Mesendoderm (in vitro differentiated cells): ENCODE measurements around the gene AKR7A3.
"Not testable (repeated sequence)": the region's sequence is repeated elsewhere in the genome, so short reads cannot be mapped to it uniquely, and the experiment has no call there.

Source experiments
- DNase-seq: peaks from one replicate; pipeline ENCODE4 v3.0.0; 2013
- H2AK5ac ChIP-seq: 2 replicates; pipeline ENCODE4 v1.6.1; 2013; ENCODE audit warnings: low read length, inconsistent platforms
- H2BK120ac ChIP-seq: 2 replicates; pipeline ENCODE4 v1.6.1; 2013; ENCODE audit warnings: low read depth, mild to moderate bottlenecking, low read length, moderate library complexity, mixed read lengths
- H2BK15ac ChIP-seq: replicated peaks from 2 replicates; pipeline ENCODE4 v1.6.1; 2013; ENCODE audit warnings: low read depth, mild to moderate bottlenecking, moderate library complexity
- H2BK5ac ChIP-seq: 2 replicates; pipeline ENCODE4 v1.6.1; 2013; ENCODE audit warnings: low read length, inconsistent platforms
- H3K18ac ChIP-seq: 2 replicates; pipeline ENCODE4 v1.6.1; 2013; ENCODE audit warnings: mild to moderate bottlenecking, low read length, mixed read lengths
- H3K23ac ChIP-seq: one replicate; pipeline ENCODE4 v1.6.1; 2013; ENCODE audit warnings: low read length
- H3K27ac ChIP-seq: 2 replicates; pipeline ENCODE4 v1.5.1; 2013; ENCODE audit warnings: low read depth, mild to moderate bottlenecking, inconsistent platforms, low read length, moderate library complexity
- H3K27me3 ChIP-seq: 2 replicates; pipeline ENCODE4 v1.6.1; 2013; ENCODE audit warnings: low read length, control low read depth, mild to moderate bottlenecking, inconsistent platforms; ENCODE audit not compliant: insufficient read depth, poor library complexity
- H3K36me3 ChIP-seq: 2 replicates; pipeline ENCODE4 v1.6.1; 2013; ENCODE audit warnings: low read length, inconsistent platforms; ENCODE audit not compliant: control insufficient read depth, insufficient read depth
- H3K4ac ChIP-seq: one replicate; pipeline ENCODE4 v1.6.1; 2013; ENCODE audit warnings: low read depth, mild to moderate bottlenecking, low read length, moderate library complexity
- H3K4me1 ChIP-seq: 2 replicates; pipeline ENCODE4 v1.6.1; 2013; ENCODE audit warnings: low read depth, low read length, inconsistent platforms; ENCODE audit not compliant: control insufficient read depth
- H3K4me2 ChIP-seq: 2 replicates; pipeline ENCODE4 v1.6.1; 2013; ENCODE audit warnings: low read length
- H3K4me3 ChIP-seq: 2 replicates; pipeline ENCODE4 v1.5.1; 2013; ENCODE audit warnings: mild to moderate bottlenecking, low read length
- H3K56ac ChIP-seq: one replicate; pipeline ENCODE4 v1.6.1; 2013; ENCODE audit warnings: low read length
- H3K79me1 ChIP-seq: 2 replicates; pipeline ENCODE4 v1.6.1; 2013; ENCODE audit warnings: low read length, inconsistent platforms
- H3K79me2 ChIP-seq: 2 replicates; pipeline ENCODE4 v1.6.1; 2013; ENCODE audit warnings: mild to moderate bottlenecking, low read length; ENCODE audit not compliant: control insufficient read depth, insufficient read depth
- H3K9ac ChIP-seq: 2 replicates; pipeline ENCODE4 v1.6.1; 2013; ENCODE audit warnings: low read length, inconsistent platforms
- H4K5ac ChIP-seq: one replicate; pipeline ENCODE4 v1.6.1; 2013; ENCODE audit warnings: low read length
- H4K8ac ChIP-seq: one replicate; pipeline ENCODE4 v1.6.1; 2013; ENCODE audit warnings: low read depth, mild to moderate bottlenecking, control low read depth, low read length, moderate library complexity
- WGBS: extraction: QIAGEN DNeasy Blood & Tissue Kit; methylation state at CpG from one replicate; pipeline ENCODE4 v1.1.7; 2013; ENCODE audit warnings: low lambda C conversion rate, missing lambda C conversion rate; ENCODE audit not compliant: insufficient coverage; ENCODE audit errors: extremely low coverage; 5-methylcytosine and 5-hydroxymethylcytosine counted together

The AKR7A3 gene

DNA sequence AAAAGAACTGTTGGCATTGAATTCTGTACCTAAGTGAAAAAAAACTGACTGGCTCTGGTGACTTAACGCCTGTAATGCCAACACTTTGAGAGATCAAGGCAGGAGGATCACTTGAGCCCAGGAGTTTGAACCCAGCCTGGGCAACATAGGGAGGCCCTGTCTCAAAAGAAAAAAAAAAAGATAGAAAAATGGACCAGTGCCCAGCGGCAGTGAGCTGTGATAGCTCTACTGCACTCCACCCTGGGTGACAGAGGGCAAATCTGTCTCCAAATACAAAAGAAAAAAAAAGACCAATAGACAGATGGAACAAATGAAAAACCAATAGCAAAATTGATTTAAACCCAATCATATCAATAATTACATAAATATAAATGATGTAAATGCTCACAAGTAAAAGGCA lies 674 bp upstream of the AKR7A3 start:
- H2AK5ac ChIP-seq, result no peak overlapping the region
- no peaks in the 10 kb centered on the region for H3K36me3 ChIP-seq
- H3K4me2 ChIP-seq, result peak overlapping the region; percentile 59
- H4K8ac ChIP-seq, result no peak overlapping the region
- H3K79me1 ChIP-seq, result no peaks in the 10 kb centered on the region
- no peak overlapping the region for H2BK15ac ChIP-seq
- no peaks in the 10 kb centered on the region for H3K79me2 ChIP-seq
- no peak overlapping the region for H3K4ac ChIP-seq
- peaks cover 5% of the 10 kb centered on the region for H3K27me3 ChIP-seq
- peak overlapping the region; percentile 0 for H3K9ac ChIP-seq
- no peak overlapping the region for H2BK120ac ChIP-seq
- no peaks in the 10 kb centered on the region for H3K4me1 ChIP-seq
- no CpG with 5 or more reads among the region's 2 CpGs for WGBS
- no peak overlapping the region for H3K23ac ChIP-seq
- no peak overlapping the region for H3K27ac ChIP-seq
- no peak overlapping the region for H3K18ac ChIP-seq
- no peak overlapping the region for H3K4me3 ChIP-seq
- no peak overlapping the region for H4K5ac ChIP-seq
- H2BK5ac ChIP-seq, result no peak overlapping the region
- no peak for DNase-seq
- no peak overlapping the region for H3K56ac ChIP-seq

DNA sequence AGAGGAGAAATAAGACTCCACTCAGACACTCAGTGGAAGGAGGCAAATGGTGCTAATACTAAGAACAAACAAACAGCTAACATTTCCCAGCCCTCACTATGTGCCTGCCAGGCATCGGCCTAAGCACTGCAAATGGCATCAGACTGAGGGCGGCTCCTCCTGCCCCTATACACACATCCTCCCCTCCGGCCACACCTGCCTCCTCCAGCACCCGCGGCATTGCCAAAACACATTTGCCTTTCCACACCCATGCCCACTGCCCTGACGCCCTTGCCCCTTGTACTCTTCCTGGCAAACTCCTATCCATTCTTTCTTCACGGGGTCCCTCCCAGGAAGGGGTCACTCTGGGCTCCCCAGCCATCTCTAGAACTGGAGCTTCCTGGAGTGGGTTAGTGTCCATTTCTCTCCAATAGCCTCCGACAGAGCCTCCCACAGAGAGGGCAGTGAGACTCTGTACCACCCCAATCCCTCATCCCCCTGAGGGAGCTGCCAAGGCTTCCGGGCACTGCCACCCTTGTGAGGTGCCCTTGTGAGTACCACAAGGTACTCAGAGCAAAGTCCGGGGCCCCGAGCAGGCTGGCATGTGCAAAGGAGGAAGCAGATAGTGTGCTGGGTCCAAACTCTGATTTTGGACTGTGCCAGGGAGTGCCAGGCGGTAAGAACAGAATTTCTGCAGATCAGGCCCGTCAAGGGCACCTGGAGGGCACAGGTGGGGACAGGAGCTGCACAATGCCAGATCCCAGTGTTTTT lies 959 bp downstream of the AKR7A3 start:
- H3K56ac ChIP-seq, result no peak overlapping the region
- H2BK5ac ChIP-seq, result no peak overlapping the region
- H3K4me3 ChIP-seq, result no peak overlapping the region
- no peak overlapping the region for H4K5ac ChIP-seq
- no peak overlapping the region for H4K8ac ChIP-seq
- H2BK120ac ChIP-seq, result no peak overlapping the region
- H3K27me3 ChIP-seq, result peaks cover 5% of the 10 kb centered on the region
- H3K79me1 ChIP-seq, result no peaks in the 10 kb centered on the region
- H2BK15ac ChIP-seq, result no peak overlapping the region
- H3K18ac ChIP-seq, result no peak overlapping the region
- DNase-seq, result no peak
- H2AK5ac ChIP-seq, result no peak overlapping the region
- no peaks in the 10 kb centered on the region for H3K36me3 ChIP-seq
- no peak overlapping the region for H3K4ac ChIP-seq
- no peaks in the 10 kb centered on the region for H3K79me2 ChIP-seq
- no peaks in the 10 kb centered on the region for H3K4me1 ChIP-seq
- no peak overlapping the region for H3K23ac ChIP-seq
- H3K4me2 ChIP-seq, result no peak overlapping the region
- H3K27ac ChIP-seq, result no peak overlapping the region
- no CpG with 5 or more reads among the region's 13 CpGs for WGBS
- H3K9ac ChIP-seq, result no peak overlapping the region

DNA sequence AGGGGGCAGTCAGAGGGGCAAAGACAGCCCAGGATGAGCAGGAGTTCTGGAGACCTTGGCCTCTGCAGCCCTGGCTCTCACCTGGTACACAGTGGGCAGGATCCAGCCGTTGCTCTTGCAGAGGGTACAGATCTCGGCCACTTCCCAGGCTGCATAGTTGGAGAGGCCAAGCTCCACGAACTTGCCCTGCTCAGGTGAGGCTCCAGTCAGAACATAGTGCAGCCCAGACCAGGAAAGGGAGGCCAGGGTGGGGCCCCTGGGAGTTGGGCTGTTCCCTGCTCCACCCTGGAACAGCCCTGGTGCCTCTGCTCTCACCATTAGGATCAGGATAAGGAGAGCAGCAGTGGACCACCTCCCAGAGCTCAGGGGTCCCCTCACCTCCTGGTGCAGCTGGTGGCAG lies 2.8 kb downstream of the AKR7A3 start:
- H3K79me2 ChIP-seq, H3K23ac ChIP-seq, H3K79me1 ChIP-seq, H3K18ac ChIP-seq, H2BK15ac ChIP-seq, H3K4me2 ChIP-seq, H3K36me3 ChIP-seq, H2BK120ac ChIP-seq, DNase-seq, H2BK5ac ChIP-seq, H3K27me3 ChIP-seq, H3K9ac ChIP-seq, H3K56ac ChIP-seq, H4K5ac ChIP-seq, H3K4ac ChIP-seq, H3K27ac ChIP-seq, H2AK5ac ChIP-seq, H4K8ac ChIP-seq, H3K4me1 ChIP-seq, H3K4me3 ChIP-seq: not testable (repeated sequence)
- no CpG with 5 or more reads among the region's 3 CpGs for WGBS

DNA sequence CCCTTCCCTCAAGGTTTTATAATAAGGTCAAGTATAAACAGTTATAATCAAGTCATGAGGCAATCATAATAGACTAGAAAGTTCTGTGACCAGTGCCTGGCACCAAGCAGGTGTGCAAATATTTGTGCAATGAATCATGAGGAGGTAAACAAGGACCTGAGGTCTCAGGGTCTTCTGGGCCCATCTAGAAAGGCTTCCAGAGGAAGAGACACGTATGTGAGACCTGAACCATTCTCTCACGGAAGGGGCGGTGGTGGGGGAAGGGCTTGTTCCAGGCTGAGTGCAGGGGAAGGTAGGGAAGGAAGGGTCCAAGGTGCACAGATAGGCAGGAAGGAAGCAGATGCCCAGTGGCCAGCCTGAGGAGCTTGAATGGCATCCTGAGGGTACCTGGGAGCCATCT lies 3.2 kb downstream of the AKR7A3 start:
- no CpG with 5 or more reads among the region's 3 CpGs for WGBS
- H3K27me3 ChIP-seq, H3K4me3 ChIP-seq, H4K8ac ChIP-seq, H3K9ac ChIP-seq, H3K18ac ChIP-seq, H3K4ac ChIP-seq, H4K5ac ChIP-seq, H3K56ac ChIP-seq, H3K4me2 ChIP-seq, H3K36me3 ChIP-seq, H2BK5ac ChIP-seq, H2BK120ac ChIP-seq, DNase-seq, H2AK5ac ChIP-seq, H3K27ac ChIP-seq, H3K23ac ChIP-seq, H2BK15ac ChIP-seq, H3K79me2 ChIP-seq, H3K4me1 ChIP-seq, H3K79me1 ChIP-seq: not testable (repeated sequence)

DNA sequence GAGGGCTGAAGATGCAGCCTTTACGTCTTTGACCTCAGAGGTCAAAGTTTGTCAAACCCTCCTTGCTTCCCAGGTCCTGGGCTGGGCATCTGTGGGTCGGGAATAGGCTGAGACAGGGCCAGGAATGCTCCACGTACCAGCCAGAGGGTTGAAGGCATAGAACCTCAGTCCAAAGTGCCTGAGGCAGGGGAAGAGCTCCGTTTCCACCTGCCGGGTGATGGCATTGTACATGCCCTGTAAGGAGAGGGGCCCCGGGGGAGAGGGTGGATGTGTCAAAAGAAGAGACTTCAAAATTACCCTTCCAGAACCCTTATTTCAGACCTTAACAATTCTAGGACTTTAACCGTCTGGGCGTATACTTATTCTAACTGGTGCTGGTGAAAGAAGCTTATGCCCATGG lies 3.7 kb downstream of the AKR7A3 start:
- no peak overlapping the region for H4K5ac ChIP-seq
- DNase-seq, result no peak
- H2BK120ac ChIP-seq, result no peak overlapping the region
- no peak overlapping the region for H3K56ac ChIP-seq
- no peak overlapping the region for H4K8ac ChIP-seq
- H3K4me3 ChIP-seq, result no peak overlapping the region
- no peak overlapping the region for H2BK5ac ChIP-seq
- H2AK5ac ChIP-seq, result no peak overlapping the region
- H3K79me2 ChIP-seq, result no peaks in the 10 kb centered on the region
- no peak overlapping the region for H3K23ac ChIP-seq
- H3K79me1 ChIP-seq, result no peaks in the 10 kb centered on the region
- WGBS, result no CpG with 5 or more reads among the region's 8 CpGs
- no peaks in the 10 kb centered on the region for H3K4me1 ChIP-seq
- H3K18ac ChIP-seq, result no peak overlapping the region
- H3K9ac ChIP-seq, result no peak overlapping the region
- no peak overlapping the region for H3K4me2 ChIP-seq
- peaks cover 5% of the 10 kb centered on the region for H3K27me3 ChIP-seq
- H3K4ac ChIP-seq, result no peak overlapping the region
- no peak overlapping the region for H2BK15ac ChIP-seq
- no peak overlapping the region for H3K27ac ChIP-seq
- no peaks in the 10 kb centered on the region for H3K36me3 ChIP-seq

DNA sequence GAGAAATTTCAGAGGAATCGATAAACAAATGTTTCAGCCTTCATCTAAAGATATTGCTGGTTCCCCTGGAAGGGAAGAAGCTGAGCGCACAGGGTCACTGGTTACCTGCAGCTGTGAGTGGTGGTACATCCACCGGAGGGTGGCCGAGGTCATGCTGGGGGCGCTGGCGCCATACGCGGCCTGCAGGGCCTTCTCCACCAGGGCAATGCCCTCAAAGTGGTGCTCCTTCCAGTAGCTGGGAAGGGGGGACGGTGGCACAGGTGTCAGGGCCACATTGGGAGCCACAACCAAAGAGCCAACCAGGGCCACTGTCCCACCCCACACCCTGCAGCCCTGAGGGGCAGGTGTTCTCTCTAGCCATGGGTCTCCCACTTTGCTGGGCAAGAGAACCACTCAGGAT lies 4.7 kb downstream of the AKR7A3 start:
- Histone ChIP-seq H3K4me3 (no peak overlapping the region), H4K5ac (no peak overlapping the region), H3K23ac (no peak overlapping the region), H3K27ac (no peak overlapping the region), H4K8ac (no peak overlapping the region), H3K56ac (no peak overlapping the region), H3K18ac (no peak overlapping the region), H2BK15ac (no peak overlapping the region), H3K4me1 (no peaks in the 10 kb centered on the region), H3K79me2 (no peaks in the 10 kb centered on the region), H3K4ac (no peak overlapping the region), H2AK5ac (no peak overlapping the region), H2BK120ac (no peak overlapping the region), H3K9ac (no peak overlapping the region), H3K79me1 (no peaks in the 10 kb centered on the region), H3K36me3 (no peaks in the 10 kb centered on the region), H3K4me2 (no peak overlapping the region), H3K27me3 (no peaks in the 10 kb centered on the region), H2BK5ac (no peak overlapping the region)
- WGBS, result no CpG with 5 or more reads among the region's 9 CpGs
- no peak for DNase-seq
